Panc1 (cell line): ENCODE results near the gene RER1. TPM values are rescaled to one million over a fixed set of nuclear protein-coding genes. Genes with fewer than 3 reads are reported as not detected.

ENCODE experiments used
- ATAC-seq: fragments of 200-7000 bp; cut with Tn5 transposase; 2 replicates; pipeline ENCODE4 v1.9.1; 2020; ENCODE audit warnings: mild to moderate bottlenecking, moderate library complexity
- BruUV-seq: library from RNA; stranded (reverse); fragments of 400-500 nt; replicated peaks from 2 replicates; lab custom pipeline; 2021; lab: Mats Ljungman, UMichigan
- CTCF ChIA-PET: fragments of 300-600 bp; sonication (Branson Sonifier 250); formaldehyde crosslinking; loops from one replicate; lab custom pipeline; 2022; ENCODE audit warnings: antibody characterized with exemption; lab: Charles Lee
- POLR2A ChIA-PET: fragments of 300-600 bp; sonication (Branson Sonifier 250); formaldehyde crosslinking; loops from one replicate; lab custom pipeline; 2022; ENCODE audit warnings: antibody characterized with exemption; lab: Charles Lee
- DNase-seq: peaks from one replicate; pipeline ENCODE4 v3.0.0-alpha.2; 2010; ENCODE audit warnings: low read depth, low spot score
- H3K27ac ChIP-seq: 2 replicates; pipeline ENCODE4 v1.5.1; 2011; ENCODE audit warnings: mild to moderate bottlenecking, low read length, inconsistent platforms
- H3K27me3 ChIP-seq: fragments of 200-500 bp; sonication (Bioruptor generic); 2 replicates; pipeline ENCODE4 v1.6.0; 2014; ENCODE audit warnings: low read length, inconsistent platforms; ENCODE audit not compliant: control insufficient read depth, insufficient read depth
- H3K36me3 ChIP-seq: fragments of 200-500 bp; sonication (Bioruptor generic); 2 replicates; pipeline ENCODE4 v1.5.1; 2014; ENCODE audit warnings: inconsistent platforms, mild to moderate bottlenecking, low read length, moderate library complexity; ENCODE audit not compliant: control insufficient read depth, insufficient read depth
- H3K4me1 ChIP-seq: 2 replicates; pipeline ENCODE4 v1.5.1; 2011; ENCODE audit warnings: inconsistent platforms, mild to moderate bottlenecking, low read length, moderate library complexity; ENCODE audit not compliant: control insufficient read depth, insufficient read depth
- H3K4me3 ChIP-seq, 2 experiments: 2 replicates each; pipeline ENCODE4 v1.5.1; 2011 to 2012; ENCODE audit warnings: low read depth in 2 of 2, low read length in 2 of 2, mild to moderate bottlenecking in 2 of 2, inconsistent platforms in 1 of 2, moderate library complexity in 1 of 2
- H3K9me3 ChIP-seq: fragments of 200-500 bp; sonication (Bioruptor generic); 2 replicates; pipeline ENCODE4 v1.5.1; 2014; ENCODE audit warnings: low read depth, mild to moderate bottlenecking, inconsistent platforms, low read length, moderate library complexity; ENCODE audit not compliant: control insufficient read depth, insufficient read depth
- CTCF ChIP-seq: fragments of 450-650 bp; IDR thresholded peaks from 2 replicates; pipeline ENCODE4 v1.5.1; 2017; ENCODE audit warnings: mild to moderate bottlenecking
- POLR2AphosphoS5 ChIP-seq: IDR thresholded peaks from 2 replicates; pipeline ENCODE4 v1.6.1; 2012; ENCODE audit warnings: mild to moderate bottlenecking, low read depth, low read length, moderate library complexity
- REST ChIP-seq, 2 experiments: IDR thresholded peaks; 2 replicates each; pipeline ENCODE4 v1.6.1; 2011 to 2012; ENCODE audit warnings: low read depth in 2 of 2, control low read depth in 1 of 2, low read length in 1 of 2, mild to moderate bottlenecking in 1 of 2, moderate library complexity in 1 of 2; ENCODE audit not compliant: insufficient read depth in 1 of 2
- SIN3A ChIP-seq: IDR thresholded peaks from 2 replicates; pipeline ENCODE4 v1.6.1; 2012; ENCODE audit warnings: low read depth, mild to moderate bottlenecking, low read length, moderate library complexity, borderline replicate concordance; ENCODE audit not compliant: insufficient read depth
- TCF7L2 ChIP-seq: IDR thresholded peaks from 2 replicates; pipeline ENCODE4 v1.6.1; 2011; ENCODE audit warnings: mild to moderate bottlenecking, low read depth, low read length, inconsistent platforms
- in situ Hi-C: cut with HindIII; loops from 2 replicates; pipeline ENCODE4 v1.10.0; 2016; ENCODE audit warnings: low sequenced_read_pairs, low pct_unique_long_range_greater_than_20kb
- intact Hi-C: fragments of 100-400 bp; cut with micrococcal nuclease; formaldehyde crosslinking; loops from one replicate; pipeline ENCODE4 v1.10.0; 2022; ENCODE audit not compliant: unreplicated experiment
- total RNA-seq: library from RNA; stranded (reverse); gene quantifications from one replicate; pipeline ENCODE4 v1.2.1, GENCODE V29; 2021; ENCODE audit not compliant: unreplicated experiment

Gene RER1
- total RNA-seq, 1 experiment from 2014 or later = 235 TPM

- TF ChIP-seq CTCF = no peak
- TF ChIP-seq POLR2AphosphoS5 = no peak
- no peak for TF ChIP-seq SIN3A
- no peak for TF ChIP-seq REST (IDR thresholded peaks at IDR 0.05; ENCODE audit: insufficient read depth in 1 of 2, low read depth in 2 of 2, low read length in 1 of 2)
- no peak for TF ChIP-seq TCF7L2
- intact Hi-C loops (loop anchor here (10.0 kb wide), 1 partner anchor 55 kb away; the partner anchor contains the start of gene PLCH2), in situ Hi-C loops (no loop called here)
- no TSS peak for BruUV-seq
- Histone ChIP-seq H3K36me3 (no peaks in the 10 kb centered on the region), H3K27me3 (no peaks in the 10 kb centered on the region), H3K27ac (no peak overlapping the region), H3K4me3 (no peak overlapping the region), H3K4me1 (peaks cover 21% of the 10 kb centered on the region), H3K9me3 (no peaks in the 10 kb centered on the region; the same call in 1 of the 2 replicates)
- CTCF ChIA-PET = interaction anchor here (1.5 kb wide), 1 partner anchor 10 kb away, joined by 4 read pairs; no protein-coding TSS in a partner anchor
- ATAC-seq (no peak), DNase-seq (no peak)
- POLR2A ChIA-PET = no interaction called here
Measured at GRCh38 chr1:2419416-2419815, 27.8 kb downstream of the RER1 start.

- no TSS peak for BruUV-seq
- ChIA-PET POLR2A (no interaction called here), CTCF (no interaction called here)
- intact Hi-C loops = no loop called here
- ATAC-seq (no peak), DNase-seq (no peak)
- in situ Hi-C loops = no loop called here
- Histone ChIP-seq H3K4me3 (no peak overlapping the region), H3K4me1 (peaks cover 14% of the 10 kb centered on the region), H3K27ac (no peak overlapping the region), H3K9me3 (no peaks in the 10 kb centered on the region; the same call in 1 of the 2 replicates), H3K36me3 (no peaks in the 10 kb centered on the region), H3K27me3 (no peaks in the 10 kb centered on the region)
- TF ChIP-seq REST (IDR thresholded peaks at IDR 0.05; ENCODE audit: insufficient read depth in 1 of 2, low read depth in 2 of 2, low read length in 1 of 2) = no peak
- no peak for TF ChIP-seq TCF7L2
- TF ChIP-seq CTCF = no peak
- no peak for TF ChIP-seq POLR2AphosphoS5
- no peak for TF ChIP-seq SIN3A
Measured at GRCh38 chr1:2422523-2422922, 30.9 kb downstream of the RER1 start.
